ENCODE measurements around the gene CYB5RL.
"Not testable (repeated sequence)": the region's sequence is repeated elsewhere in the genome, so short reads cannot be mapped to it uniquely, and the experiment has no call there.

CYB5RL gene

DNA sequence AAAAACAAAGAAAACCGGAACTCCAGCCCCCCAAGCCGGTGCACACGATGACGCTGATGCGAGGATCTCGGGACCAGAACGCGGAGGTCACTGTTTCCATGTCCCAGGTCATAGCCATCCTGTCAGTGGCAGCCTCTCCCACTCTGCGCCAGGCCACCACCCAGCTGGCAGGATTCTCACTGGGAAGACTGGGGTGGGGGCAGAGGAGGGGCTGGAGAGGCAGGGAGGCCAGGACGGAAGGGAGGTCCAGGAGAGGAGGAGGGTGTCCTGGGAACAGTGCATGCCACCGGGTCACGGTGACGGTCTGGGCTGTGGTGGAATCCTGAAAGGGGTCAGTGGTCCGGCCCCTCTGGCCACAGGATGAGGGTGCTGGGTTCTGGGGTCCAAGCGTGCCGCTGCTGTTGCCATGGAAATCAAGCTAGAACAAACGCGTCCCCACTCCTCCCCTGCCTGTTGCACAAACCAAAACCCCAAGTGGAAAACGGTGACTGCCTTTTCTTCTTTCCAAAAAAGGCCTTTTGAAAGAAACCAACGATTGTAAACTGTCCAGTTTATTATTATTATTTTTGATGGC, 26.2 kb upstream of the CYB5RL start:
- no peak for DNase-seq (ENCODE audit: low read depth, low spot score)

DNA sequence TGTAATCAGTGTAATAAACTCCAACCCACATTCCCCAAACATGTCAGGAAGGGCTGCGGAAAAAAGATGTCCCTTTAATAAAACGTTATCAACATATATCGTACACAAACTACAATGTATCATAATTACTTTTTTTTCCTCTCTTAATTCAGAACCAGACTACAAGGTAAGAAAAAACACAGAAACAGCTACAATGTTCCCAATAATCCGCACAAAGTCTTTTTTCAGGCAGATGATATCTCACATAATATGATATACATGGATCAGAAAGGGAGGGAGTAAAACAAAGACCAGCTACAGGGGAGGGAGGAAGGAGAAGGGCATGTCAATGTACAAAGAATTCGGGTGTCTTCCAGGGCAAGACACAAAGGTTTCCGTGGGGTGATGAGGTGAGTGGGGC, 25.5 kb upstream of the CYB5RL start:
- no peak for DNase-seq (ENCODE audit: low read depth, low spot score)

DNA sequence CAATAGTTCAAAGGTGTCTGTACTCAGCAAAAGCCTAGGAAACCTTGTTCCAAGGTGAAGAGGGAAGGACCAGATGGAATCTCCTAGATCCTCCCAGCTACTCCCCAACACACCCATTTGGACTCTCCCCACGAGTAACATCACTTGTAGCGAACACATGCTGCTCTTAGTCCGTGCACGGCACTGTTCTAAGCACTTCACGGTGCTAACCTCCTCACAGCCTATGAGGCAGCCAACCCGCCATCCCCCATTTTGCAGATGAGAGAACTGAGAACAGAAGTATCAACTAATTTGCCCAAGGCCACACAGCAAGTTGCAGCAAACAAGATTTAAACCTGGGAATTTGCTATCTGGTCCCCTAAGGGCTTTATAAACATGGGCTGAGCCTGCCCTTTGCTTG, 24.4 kb upstream of the CYB5RL start:
- no peak for DNase-seq (ENCODE audit: low read depth, low spot score)

DNA sequence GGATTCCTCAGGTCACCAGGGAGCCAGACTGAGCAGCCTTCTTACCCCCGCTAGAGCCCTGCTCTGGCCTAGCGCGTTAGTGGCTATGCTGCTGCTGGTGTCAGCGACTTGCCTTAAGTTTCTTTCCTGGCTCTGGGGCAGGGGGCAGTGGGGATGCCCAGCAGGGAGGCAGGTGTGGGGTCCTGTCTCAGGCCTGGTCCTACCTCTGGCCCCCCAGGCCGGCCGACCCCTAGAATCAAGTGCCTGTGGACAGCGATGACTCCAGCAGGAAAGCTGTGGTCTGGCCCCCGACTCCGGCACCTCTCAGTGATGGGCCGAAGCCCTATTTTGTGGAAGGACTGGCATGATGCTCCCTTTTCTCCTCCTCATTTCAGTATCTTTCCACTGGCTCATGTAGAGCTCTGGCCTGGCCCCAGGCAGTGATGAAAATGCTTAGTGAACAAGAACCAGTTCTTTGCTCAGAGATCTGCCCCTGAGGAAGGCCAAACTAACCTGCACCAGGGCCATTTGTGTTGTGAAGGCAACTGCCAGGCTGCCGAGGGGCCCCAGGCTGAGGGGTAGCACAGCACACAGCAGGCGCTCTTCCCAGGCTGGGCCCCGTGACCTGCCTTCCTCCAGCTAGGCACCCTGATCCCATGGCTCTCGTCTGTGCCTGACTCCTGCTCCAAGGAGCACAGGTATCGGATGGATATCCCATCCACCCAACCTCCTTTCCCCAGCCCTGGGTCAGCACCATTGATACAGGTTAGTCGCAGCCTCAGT, 23.8 kb upstream of the CYB5RL start:
- no peak for DNase-seq (ENCODE audit: low read depth, low spot score)

DNA sequence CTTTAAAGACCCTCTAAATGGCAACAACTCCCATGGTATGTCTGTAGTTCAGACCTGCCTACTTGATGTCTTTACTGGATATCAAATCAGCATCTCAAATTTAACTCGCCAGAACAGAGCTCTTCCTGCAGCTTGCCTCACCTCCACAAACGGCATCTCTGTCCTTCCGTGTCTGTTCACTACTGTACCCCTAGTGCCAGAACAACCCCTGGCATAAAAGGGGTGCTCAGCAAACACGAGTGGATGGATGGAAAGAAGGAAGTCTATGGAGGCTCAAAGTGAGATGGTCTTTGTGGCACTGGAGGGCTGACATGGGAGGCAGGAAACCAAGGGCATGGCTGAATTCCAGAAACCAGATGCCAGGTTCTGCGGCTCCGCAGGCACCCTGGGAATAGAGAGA, 22.9 kb upstream of the CYB5RL start:
- no peak for DNase-seq (ENCODE audit: low read depth, low spot score)

DNA sequence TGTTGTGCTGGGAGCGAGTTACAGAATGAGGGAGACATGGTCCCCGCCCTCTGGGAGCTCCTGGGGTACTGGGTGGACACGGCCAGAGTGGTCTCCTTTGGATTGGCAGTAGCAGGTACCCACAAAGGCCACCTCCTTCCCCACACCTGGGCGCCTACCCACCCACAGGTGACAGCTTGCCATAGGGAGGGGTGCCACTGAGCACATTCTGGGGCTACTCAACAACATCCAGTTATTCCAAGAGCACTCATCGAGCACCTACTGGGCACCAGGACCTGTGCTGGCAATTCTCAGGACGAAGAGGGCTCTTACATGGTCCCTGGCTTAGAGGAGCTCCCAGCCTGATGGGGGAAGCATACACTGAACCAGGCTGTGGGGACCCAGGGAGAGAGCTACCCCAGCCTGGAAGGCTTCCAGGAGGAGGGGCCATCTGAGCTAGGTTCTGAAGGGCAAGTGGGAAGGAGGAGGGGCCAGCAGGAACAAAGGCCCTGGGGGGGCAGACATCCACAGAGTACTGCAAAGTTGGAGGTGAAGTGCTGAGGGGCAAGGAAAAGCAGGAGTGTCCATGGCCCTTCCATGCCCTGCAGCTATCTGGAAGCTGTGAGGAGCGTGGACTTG, 22.1 kb upstream of the CYB5RL start:
- no peak for DNase-seq (ENCODE audit: low read depth, low spot score)

DNA sequence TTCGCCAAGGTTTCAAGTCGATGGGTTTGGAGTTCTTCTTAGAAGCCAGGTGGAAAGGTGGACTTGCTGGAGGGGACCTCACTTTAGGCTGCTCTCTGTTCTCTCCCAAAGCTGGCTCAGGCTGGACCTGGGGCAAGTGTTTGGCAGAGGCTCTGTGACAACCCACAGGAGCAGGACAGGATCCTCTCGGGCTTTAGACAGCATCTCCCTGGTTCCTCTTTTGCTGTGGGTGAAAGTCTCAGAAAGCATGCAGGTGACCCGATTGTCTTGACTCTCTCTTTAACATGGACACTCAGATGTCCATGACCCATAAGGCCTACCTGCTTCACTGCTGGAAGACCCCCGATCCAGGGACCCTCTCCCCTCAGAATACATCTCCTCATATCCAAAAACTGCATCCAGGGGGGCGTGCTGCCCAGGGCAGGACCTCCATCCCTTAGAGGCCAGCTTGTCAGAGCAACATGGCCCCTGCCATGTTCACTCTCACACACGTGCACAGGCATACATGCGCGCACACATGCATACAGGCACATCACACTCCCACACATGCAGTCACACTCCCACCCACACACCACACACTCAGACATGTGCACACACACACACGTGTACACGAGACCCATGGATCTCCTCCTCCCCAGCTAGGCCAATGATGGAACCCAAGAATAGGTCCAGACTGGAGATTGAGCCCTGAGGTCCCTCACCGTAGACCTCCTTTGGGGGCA, 21.4 kb upstream of the CYB5RL start:
- DNase-seq (ENCODE audit: low read depth, low spot score): no peak

DNA sequence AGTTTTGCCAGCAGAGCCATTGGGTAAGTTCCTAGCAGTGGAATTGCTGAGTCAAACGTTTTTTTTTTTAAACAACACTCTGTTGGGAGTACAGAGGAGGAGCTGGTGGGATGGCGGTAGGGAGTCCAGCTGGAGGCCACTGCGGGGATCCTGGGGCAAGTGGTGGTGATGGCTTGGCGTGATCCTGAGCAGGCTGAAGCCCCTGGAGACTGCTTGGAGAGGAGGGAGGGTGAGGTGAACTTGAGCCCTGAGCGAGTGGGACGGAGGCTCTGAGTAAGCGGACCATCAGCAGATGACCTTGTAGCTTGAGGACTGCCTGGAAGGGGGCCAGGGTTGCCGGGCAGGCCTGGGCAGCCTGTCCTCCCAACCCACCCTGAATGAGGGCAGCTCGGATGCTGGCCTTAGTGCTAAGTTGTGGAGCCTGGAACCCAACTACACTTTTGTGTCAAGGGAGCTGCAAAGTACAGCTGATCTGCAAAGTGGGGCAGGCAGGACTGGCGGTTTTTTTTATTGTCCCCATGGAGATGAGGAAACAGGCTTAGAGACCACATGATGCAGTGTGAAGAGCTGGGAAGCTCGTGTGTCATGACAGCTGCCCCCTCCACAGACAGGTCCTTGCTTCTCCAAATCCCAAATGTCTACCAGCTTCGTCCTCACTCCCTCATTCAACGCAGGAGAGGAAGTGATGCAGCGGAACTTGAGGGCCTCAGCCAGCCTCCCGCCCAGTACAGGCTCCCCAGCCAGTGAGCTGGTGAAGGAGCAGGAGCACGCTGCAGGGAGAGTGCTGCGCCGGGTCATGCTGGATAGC, 20.4 kb upstream of the CYB5RL start:
- DNase-seq (ENCODE audit: low read depth, low spot score): peak; percentile 32

DNA sequence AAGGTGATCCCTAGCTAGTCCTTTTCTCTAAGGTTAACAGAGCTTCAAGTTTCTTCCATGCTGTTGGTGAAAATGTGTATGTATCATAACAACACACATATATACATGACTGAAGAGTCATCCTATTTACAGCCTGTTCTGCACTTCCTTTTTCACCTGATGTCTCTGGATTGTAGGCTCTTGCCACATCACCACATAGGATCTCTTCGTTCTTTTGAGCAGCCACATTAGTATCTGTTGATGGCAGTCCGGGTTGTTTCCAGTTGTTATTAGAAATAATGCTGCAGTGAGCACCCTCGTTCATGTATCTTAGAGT, 19.8 kb upstream of the CYB5RL start:
- DNase-seq (ENCODE audit: low read depth, low spot score): no peak

DNA sequence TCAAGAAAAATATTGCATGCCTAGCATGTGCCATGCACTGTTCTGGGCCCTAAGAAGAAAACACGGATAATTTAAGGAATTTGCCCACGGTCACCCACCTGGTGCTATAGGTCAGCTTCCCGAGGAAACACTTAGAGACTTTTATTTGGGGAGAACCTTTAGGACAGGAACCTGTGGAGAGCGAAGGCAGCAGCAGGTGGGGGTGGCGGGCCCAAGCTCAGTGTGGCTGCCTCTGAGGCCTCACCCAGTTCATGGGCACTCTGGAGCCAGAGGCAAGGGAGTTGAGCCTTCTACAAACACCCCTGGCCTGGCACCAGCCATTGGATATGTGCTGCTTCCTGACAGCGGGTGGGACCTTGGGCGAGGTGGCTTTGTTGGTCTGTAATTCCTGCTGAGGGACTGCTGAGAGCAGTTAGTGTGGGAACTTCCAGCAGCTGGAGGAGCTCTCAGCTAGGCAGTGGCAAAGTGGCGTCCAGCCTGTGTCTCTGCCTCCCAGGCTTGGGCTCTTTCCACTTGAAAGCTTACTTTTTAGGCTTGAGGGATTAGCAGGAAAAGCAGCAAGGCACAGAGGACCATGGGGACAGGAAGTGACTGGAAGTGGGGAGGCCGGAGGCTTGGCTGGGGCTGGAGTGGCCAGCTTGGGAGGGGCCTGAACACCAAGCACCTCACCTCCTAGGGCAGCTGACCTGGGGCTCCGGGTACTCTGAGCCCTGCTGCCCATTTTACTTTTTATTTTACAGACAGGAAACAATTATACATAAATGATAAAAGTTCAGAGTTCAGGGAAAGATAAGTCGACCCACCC, 19.3 kb upstream of the CYB5RL start:
- DNase-seq (ENCODE audit: low read depth, low spot score): no peak

DNA sequence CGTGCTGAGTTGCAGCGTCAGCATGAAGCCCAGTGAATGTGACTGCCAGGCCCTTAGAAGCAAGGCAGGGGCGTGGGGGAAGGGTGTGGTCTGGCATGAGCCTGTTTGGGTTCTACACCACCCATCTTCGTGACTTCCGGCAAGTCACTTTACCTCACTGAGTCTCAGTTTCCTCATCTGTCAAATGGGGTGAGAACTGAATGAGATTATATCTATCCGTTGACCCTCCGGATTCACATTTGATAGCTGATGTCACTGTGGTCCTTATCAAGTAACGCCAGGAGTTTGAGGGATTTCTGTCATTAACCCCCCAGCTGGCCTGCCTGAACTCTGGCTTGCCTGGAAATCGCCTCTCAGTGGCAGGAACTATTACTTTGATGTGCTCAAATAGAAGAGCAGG, 15.7 kb upstream of the CYB5RL start:
- no peak for DNase-seq (ENCODE audit: low read depth, low spot score)

DNA sequence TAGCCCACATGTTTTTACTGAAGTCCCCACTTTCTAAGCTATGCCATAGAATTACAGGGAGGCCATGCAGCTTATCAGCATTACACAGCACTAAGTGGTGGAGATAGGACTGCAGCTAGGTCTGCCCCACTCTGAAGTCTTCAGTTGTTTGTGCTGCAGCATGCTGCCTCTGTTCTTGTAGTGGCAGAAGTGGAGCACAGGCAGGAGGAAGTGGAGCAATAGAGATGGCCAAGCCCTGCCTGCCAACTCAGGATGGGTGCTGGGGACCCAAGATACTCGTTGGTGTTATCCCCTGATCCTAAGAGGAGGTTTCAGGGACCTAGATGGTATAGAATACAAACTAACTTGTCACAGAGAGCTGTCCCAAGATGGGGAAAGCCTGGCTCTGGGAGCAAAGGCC, 13.0 kb upstream of the CYB5RL start:
- DNase-seq (ENCODE audit: low read depth, low spot score): no peak

DNA sequence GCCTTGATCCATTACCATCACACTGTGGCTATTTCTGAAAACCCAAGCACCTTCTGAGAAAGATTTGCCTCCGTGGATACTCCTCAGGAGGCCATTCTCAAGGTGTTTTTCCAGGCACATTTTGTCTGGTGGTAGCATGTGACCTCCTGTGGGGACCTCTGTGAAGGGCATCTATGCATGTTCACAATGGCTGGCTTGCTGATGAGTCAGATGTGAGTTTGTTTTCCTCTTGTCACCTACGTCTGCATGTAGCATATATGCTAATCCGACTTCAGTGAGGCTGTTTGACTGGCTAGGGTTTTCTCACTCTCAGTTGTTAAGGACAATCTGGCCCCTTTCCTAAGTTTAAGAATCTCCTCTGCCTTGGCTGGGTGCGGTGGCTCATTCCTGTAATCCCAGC, 8.1 kb upstream of the CYB5RL start:
- not testable (repeated sequence) for DNase-seq (ENCODE audit: low read depth, low spot score)

DNA sequence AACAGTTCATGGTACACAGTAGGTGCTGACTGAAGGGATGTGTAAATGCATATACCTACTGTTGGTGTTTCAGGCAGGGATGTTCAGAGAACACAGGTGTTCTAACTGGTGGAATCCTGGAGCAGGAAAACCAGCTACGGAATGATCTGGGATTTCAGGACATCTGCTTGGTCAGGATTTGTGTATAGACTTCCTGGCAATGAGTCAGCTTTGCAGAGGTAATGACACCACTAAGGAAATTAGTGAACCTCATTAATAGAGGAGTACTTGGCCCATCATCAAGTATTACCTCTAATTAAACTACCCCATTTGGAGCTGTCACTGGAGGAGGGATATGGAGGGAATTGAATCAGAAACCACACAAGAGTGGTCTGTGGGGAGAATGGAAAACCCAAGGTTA, 7.5 kb upstream of the CYB5RL start:
- DNase-seq (ENCODE audit: low read depth, low spot score): no peak

DNA sequence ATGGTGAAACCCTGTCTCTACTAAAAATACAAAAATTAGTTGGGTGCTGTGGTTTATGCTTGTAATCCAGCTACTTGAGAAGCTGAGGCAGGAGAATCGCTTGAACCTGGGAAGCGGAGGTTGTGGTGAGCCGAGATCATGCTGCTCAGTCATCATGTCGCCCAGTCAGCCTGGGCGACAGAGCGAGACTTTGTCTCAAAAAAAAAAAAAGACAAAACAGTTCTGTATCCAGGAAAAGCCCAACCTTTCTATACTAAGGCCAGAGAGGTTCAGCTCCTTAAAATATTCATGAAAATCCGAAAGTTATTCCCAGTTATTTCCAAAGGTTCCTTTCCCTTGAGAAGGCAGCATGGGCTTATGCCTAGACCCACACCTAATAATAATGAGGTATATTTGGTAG, 4.4 kb upstream of the CYB5RL start:
- no peak for DNase-seq (ENCODE audit: low read depth, low spot score)

DNA sequence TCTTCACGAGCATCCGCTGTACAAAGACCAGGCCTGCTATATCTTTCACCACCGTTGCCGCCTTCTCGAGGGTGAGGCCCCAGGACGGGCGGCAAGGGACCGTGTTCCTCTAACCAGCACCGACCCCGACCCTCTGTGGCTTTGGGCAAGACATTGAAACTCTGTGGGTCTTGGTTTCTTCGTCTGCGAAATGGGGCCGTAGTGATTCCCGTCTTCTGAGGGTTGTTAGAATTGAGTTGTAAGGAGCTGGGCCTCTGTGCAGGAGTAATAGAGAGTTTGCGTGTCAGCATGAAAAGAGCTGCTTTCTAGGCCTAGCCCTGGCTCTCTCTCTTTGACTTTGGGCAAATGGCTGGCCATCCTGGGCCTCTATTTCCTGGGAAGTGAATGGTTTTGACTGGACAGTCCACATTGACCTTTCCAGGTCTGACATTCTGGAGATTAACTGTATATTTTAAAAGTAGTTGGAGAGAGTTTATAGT, 728 bp upstream of the CYB5RL start:
- no peak for DNase-seq (ENCODE audit: low read depth, low spot score)

DNA sequence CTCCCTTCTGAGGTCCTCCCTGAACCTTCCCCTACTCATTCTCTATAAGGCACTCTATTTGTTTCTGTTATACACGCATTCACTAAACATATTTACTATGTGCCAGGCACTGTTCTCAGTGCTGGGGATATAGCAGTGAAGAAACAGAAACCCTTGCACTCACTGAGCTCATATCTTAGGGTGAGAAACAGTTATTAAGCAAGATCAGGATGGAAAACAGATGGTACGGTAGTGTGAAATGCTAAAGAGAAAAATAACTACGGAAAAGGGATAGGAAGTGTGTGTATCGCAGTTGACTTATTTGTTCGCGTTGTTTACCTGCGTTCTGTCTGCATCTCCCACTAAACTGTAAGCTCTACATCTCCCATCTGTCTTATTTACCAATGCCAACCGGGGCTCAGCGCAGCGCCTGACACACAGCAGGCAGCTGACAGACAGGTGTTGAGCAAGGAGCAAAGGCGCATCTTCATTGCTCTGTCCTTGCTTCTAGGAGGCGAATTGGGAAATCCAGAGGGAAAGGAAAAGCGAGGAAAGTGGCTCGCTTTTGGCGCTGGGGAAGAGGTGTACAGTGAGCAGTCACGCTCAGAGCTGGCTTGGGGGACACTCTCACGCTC, 572 bp downstream of the CYB5RL start:
- no peak for DNase-seq (ENCODE audit: low read depth, low spot score)

DNA sequence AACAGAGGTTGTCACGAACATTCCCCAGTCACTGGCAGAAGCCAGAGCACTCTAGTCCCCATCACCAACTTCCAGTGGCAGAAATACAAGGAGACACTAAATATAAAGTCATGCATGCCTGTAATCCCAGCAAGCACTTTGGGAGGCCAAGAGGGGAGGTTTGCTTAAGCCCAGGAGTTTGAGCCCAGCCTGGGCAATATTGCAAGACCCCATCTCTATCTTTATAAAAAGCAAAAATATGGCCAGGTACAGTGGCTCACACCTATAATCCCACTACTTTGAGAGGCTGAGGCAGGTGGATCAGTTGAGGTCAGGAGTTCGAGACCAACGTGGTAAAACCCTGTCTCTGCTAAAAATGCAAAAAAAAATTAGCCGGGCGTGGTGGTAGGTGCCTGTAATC, 6.4 kb downstream of the CYB5RL start:
- no peak for DNase-seq (ENCODE audit: low read depth, low spot score)

DNA sequence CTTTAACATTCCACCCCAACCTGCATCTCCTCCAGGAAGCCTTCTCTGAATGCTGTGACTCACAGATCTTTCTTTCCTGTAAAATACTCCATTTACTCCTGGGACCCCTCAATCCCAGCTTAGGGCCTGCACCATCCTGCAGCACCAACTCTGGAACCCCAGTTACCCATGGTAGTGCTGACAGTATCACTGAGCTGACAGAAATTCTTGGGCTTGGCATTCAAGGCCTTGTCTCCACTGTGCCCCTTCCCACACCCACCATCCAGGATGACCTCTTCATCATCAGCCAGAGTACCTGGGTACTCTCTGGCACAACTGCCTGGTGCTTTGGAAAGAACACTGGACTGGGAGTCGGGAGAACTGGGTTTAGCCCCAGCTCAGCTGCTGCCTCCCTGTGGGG, 8.3 kb downstream of the CYB5RL start:
- no peak for DNase-seq (ENCODE audit: low read depth, low spot score)

DNA sequence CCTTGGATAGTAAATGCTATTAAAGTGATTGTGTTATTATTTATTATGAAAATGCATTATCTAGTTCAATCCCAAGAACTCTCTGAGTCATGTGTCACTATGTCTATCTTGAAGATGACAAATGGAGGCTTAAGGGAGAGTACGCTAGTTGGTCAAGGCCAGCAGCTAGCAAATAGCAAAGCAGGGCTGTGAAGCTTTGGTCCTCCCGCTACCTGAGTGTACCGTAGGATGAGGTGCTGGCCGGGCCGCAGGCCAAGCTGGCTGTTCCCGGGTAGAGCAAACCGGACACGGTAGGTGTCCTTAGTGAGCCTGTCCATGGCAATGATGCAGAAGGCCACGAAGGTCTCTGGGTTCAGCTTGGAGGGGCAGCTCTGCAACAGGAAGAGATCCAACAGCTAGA, 9.3 kb downstream of the CYB5RL start:
- DNase-seq (ENCODE audit: low read depth, low spot score): no peak

DNA sequence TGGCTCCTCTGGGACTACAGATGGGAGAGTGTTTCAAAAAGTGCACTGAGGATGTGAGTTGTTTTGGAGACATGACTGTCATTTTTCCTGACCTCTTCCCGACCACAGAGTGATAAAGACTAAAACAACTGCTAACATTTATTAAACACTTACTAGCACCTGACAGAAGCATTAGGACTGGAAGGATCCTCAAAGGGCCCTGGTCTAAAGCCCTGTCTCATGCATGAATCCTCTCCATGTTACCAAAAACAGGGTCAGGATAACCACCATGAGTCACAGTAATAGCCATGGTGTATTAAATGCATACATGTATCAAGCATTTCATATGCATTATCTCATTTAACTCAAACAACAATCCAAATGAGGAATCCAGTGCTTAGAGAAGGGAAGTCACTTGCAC, 11.5 kb downstream of the CYB5RL start:
- DNase-seq (ENCODE audit: low read depth, low spot score): no peak

Data from astrocyte of the hippocampus (primary cell).